GM23338 (cell line): ENCODE measurements around the gene DCLK3. TPM values are rescaled to one million over a fixed set of nuclear protein-coding genes. Genes with fewer than 3 reads are reported as not detected.

ENCODE experiments used
- ATAC-seq: fragments of 200-7000 bp; cut with Tn5 transposase; 3 replicates; pipeline ENCODE4 v1.9.1; 2020
- DNase-seq: peaks from one replicate; pipeline ENCODE4 v3.0.0-alpha.2; 2015; ENCODE audit warnings: low spot score
- H2AFZ ChIP-seq: fragments of 200-600 bp; sonication (generic); 2 replicates; pipeline ENCODE4 v1.8.0; 2016; ENCODE audit warnings: antibody characterized with exemption, mild to moderate bottlenecking, moderate library complexity
- H3F3A ChIP-seq: fragments of 200-600 bp; sonication (generic); replicated peaks from 2 replicates; pipeline ENCODE4 v1.8.0; 2017; ENCODE audit warnings: antibody characterized with exemption, mixed run types, low read depth
- H3K27ac ChIP-seq: fragments of 200-600 bp; sonication (generic); 2 replicates; pipeline ENCODE4 v1.6.1; 2016; ENCODE audit warnings: low read depth
- H3K27me3 ChIP-seq: fragments of 200-600 bp; sonication (generic); 2 replicates; pipeline ENCODE4 v1.8.0; 2016; ENCODE audit warnings: mild to moderate bottlenecking, mixed run types, moderate library complexity; ENCODE audit not compliant: insufficient read depth
- H3K36me3 ChIP-seq: fragments of 200-600 bp; sonication (generic); 2 replicates; pipeline ENCODE4 v1.8.0; 2016; ENCODE audit warnings: mild to moderate bottlenecking; ENCODE audit not compliant: insufficient read depth
- H3K4me1 ChIP-seq: fragments of 200-600 bp; sonication (generic); 2 replicates; pipeline ENCODE4 v1.8.0; 2016; ENCODE audit warnings: mild to moderate bottlenecking, moderate library complexity; ENCODE audit not compliant: insufficient read depth
- H3K4me2 ChIP-seq: fragments of 200-600 bp; sonication (generic); 2 replicates; pipeline ENCODE4 v1.7.1; 2017; ENCODE audit warnings: mixed run types
- H3K4me3 ChIP-seq: fragments of 200-600 bp; sonication (generic); 2 replicates; pipeline ENCODE4 v1.6.1; 2016; ENCODE audit warnings: mixed run types
- H3K79me2 ChIP-seq: fragments of 200-600 bp; sonication (generic); replicated peaks from 2 replicates; pipeline ENCODE4 v1.8.0; 2017; ENCODE audit warnings: mild to moderate bottlenecking; ENCODE audit not compliant: insufficient read depth
- H3K9me2 ChIP-seq: fragments of 200-600 bp; sonication (generic); 2 replicates; pipeline ENCODE4 v1.8.0; 2017; ENCODE audit not compliant: insufficient read depth
- H4K20me1 ChIP-seq: fragments of 200-600 bp; sonication (generic); replicated peaks from 2 replicates; pipeline ENCODE4 v1.8.0; 2017; ENCODE audit warnings: mild to moderate bottlenecking; ENCODE audit not compliant: insufficient read depth
- H3K27ac Mint-ChIP-seq: 2 replicates; pipeline ENCODE4 v1.8.0; 2020; ENCODE audit warnings: inconsistent platforms, mild to moderate bottlenecking, moderate library complexity, mixed read lengths
- H3K27me3 Mint-ChIP-seq: 3 replicates; pipeline ENCODE4 v1.8.0; 2022; ENCODE audit warnings: low read depth, mild to moderate bottlenecking, moderate library complexity, mixed read lengths, inconsistent platforms; ENCODE audit not compliant: insufficient read depth, poor library complexity
- H3K36me3 Mint-ChIP-seq: 3 replicates; pipeline ENCODE4 v1.8.0; 2021; ENCODE audit warnings: low read depth, mild to moderate bottlenecking, inconsistent platforms, moderate library complexity, mixed read lengths
- H3K4me1 Mint-ChIP-seq: 3 replicates; pipeline ENCODE4 v1.8.0; 2020; ENCODE audit warnings: mild to moderate bottlenecking, inconsistent platforms, mixed read lengths
- H3K4me3 Mint-ChIP-seq: 3 replicates; pipeline ENCODE4 v1.8.0; 2021; ENCODE audit warnings: moderate library complexity, mild to moderate bottlenecking, inconsistent platforms, mixed read lengths
- H3K9me3 Mint-ChIP-seq: 3 replicates; pipeline ENCODE4 v1.8.0; 2020; ENCODE audit warnings: moderate library complexity, mild to moderate bottlenecking, inconsistent platforms, mixed read lengths
- CREB1 ChIP-seq: fragments of 250-450 bp; sonication (Bioruptor Pico); IDR thresholded peaks from 2 replicates; pipeline ENCODE4 v1.5.0; 2020; ENCODE audit warnings: low read depth, mild to moderate bottlenecking, moderate library complexity
- EZH2 ChIP-seq: fragments of 200-600 bp; sonication (generic); IDR thresholded peaks from one replicate; pipeline ENCODE4 v1.8.0; 2017; ENCODE audit warnings: antibody characterized with exemption, mild to moderate bottlenecking, low read depth; ENCODE audit not compliant: unreplicated experiment
- EZH2phosphoT487 ChIP-seq: fragments of 200-600 bp; sonication (generic); IDR thresholded peaks from one replicate; pipeline ENCODE4 v1.8.1; 2018; ENCODE audit warnings: antibody characterized with exemption; ENCODE audit not compliant: unreplicated experiment
- JUNB ChIP-seq: IDR thresholded peaks from one replicate; pipeline ENCODE4 v1.6.1; 2016; ENCODE audit warnings: antibody characterized with exemption; ENCODE audit not compliant: unreplicated experiment
- NANOG ChIP-seq: IDR thresholded peaks from 2 replicates; pipeline ENCODE4 v1.6.1; 2016; ENCODE audit warnings: antibody characterized with exemption, borderline replicate concordance
- POLR2AphosphoS5 ChIP-seq: IDR thresholded peaks from 2 replicates; pipeline ENCODE4 v1.6.1; 2016; ENCODE audit warnings: antibody characterized with exemption, low read depth
- STAT1 ChIP-seq: IDR thresholded peaks from one replicate; pipeline ENCODE4 v1.6.1; 2016; ENCODE audit warnings: antibody characterized with exemption; ENCODE audit not compliant: unreplicated experiment
- ZNF114 ChIP-seq: fragments of 250-450 bp; sonication (Bioruptor Pico); IDR thresholded peaks from 2 replicates; pipeline ENCODE4 v1.5.0; 2020; ENCODE audit warnings: mild to moderate bottlenecking, moderate library complexity
- ZNF331 ChIP-seq: fragments of 250-450 bp; sonication (Bioruptor Pico); IDR thresholded peaks from 2 replicates; pipeline ENCODE4 v1.5.0; 2020; ENCODE audit warnings: low read depth, mild to moderate bottlenecking, moderate library complexity
- polyA plus RNA-seq: library from polyadenylated mRNA; unstranded; fragments of >200 nt; fragmentation: Nextera tagmentation; extraction: Ambion mirVana; gene quantifications from 2 replicates; pipeline ENCODE4 v1.2.1, GENCODE V29; 2016
- total RNA-seq: library from RNA; depleted of rRNA; stranded (reverse); fragments of >200 nt; shearing (Covaris generic); gene quantifications from 2 replicates; pipeline ENCODE4 v1.2.3, GENCODE V29; 2014
- TF ChIP-seq, protein P1 (sequence below): fragments of 250-450 bp; sonication (Bioruptor Pico); IDR thresholded peaks from 2 replicates; pipeline ENCODE4 v1.5.0; 2020; ENCODE audit warnings: mild to moderate bottlenecking, moderate library complexity
- TF ChIP-seq, protein P2 (sequence below): IDR thresholded peaks from one replicate; pipeline ENCODE4 v1.6.1; 2018; ENCODE audit warnings: antibody characterized with exemption; ENCODE audit not compliant: unreplicated experiment
- TF ChIP-seq, protein P3 (sequence below), 2 experiments: fragments of 200-600 bp in 1 of 2; sonication (generic) in 1 of 2; conservative IDR thresholded peaks; 2 replicates each; pipeline versions ENCODE4 v1.5.1 to v1.6.1; 2016 to 2017; ENCODE audit warnings: antibody characterized with exemption in 2 of 2, low read depth in 2 of 2, mild to moderate bottlenecking in 2 of 2, moderate library complexity in 1 of 2
- TF ChIP-seq, protein P4 (sequence below): IDR thresholded peaks from 2 replicates; pipeline ENCODE4 v1.6.1; 2016; ENCODE audit warnings: antibody characterized with exemption

The DCLK3 gene
- total and polyA plus RNA-seq, 2 experiments from 2014 or later, result 0.40 to 0.66 TPM

DNA sequence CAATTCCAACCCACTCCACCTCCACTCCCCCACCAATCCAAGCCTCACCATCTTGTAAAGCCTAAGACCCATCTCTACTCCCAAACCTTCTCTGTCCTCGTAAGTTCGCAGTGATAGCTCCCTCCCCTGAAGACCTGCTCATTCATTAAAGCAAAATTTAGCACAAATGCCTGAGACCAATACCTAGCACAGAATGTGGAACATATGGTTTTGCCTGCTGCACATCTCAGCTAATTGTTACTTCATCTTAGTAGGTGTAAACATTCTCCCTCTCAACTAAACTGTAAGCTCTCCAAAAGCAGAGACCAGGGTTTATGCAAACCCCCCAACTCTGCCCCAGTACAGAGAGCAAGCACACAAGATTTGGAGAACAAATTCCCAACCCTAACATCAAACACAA is 20.5 kb downstream of the DCLK3 start:
- DNase-seq (no peak), ATAC-seq (no peak)
- H3K9me2 ChIP-seq, result no peaks in the 10 kb centered on the region
- H3K4me3 ChIP-seq, result no peak overlapping the region
- no peaks in the 10 kb centered on the region for H3F3A ChIP-seq
- no peaks in the 10 kb centered on the region; the same call in 2 of the 3 replicates for H3K36me3 Mint-ChIP-seq
- H3K27me3 Mint-ChIP-seq, result peaks cover 2% of the 10 kb centered on the region
- TF ChIP-seq EZH2 (no peak), STAT1 (no peak), ZNF114 (no peak), NANOG (no peak), JUNB (no peak), ZNF331 (no peak), POLR2AphosphoS5 (no peak), EZH2phosphoT487 (no peak), CREB1 (CRISPR knock-in tag) (no peak)
- TF ChIP-seq, protein P1, sequence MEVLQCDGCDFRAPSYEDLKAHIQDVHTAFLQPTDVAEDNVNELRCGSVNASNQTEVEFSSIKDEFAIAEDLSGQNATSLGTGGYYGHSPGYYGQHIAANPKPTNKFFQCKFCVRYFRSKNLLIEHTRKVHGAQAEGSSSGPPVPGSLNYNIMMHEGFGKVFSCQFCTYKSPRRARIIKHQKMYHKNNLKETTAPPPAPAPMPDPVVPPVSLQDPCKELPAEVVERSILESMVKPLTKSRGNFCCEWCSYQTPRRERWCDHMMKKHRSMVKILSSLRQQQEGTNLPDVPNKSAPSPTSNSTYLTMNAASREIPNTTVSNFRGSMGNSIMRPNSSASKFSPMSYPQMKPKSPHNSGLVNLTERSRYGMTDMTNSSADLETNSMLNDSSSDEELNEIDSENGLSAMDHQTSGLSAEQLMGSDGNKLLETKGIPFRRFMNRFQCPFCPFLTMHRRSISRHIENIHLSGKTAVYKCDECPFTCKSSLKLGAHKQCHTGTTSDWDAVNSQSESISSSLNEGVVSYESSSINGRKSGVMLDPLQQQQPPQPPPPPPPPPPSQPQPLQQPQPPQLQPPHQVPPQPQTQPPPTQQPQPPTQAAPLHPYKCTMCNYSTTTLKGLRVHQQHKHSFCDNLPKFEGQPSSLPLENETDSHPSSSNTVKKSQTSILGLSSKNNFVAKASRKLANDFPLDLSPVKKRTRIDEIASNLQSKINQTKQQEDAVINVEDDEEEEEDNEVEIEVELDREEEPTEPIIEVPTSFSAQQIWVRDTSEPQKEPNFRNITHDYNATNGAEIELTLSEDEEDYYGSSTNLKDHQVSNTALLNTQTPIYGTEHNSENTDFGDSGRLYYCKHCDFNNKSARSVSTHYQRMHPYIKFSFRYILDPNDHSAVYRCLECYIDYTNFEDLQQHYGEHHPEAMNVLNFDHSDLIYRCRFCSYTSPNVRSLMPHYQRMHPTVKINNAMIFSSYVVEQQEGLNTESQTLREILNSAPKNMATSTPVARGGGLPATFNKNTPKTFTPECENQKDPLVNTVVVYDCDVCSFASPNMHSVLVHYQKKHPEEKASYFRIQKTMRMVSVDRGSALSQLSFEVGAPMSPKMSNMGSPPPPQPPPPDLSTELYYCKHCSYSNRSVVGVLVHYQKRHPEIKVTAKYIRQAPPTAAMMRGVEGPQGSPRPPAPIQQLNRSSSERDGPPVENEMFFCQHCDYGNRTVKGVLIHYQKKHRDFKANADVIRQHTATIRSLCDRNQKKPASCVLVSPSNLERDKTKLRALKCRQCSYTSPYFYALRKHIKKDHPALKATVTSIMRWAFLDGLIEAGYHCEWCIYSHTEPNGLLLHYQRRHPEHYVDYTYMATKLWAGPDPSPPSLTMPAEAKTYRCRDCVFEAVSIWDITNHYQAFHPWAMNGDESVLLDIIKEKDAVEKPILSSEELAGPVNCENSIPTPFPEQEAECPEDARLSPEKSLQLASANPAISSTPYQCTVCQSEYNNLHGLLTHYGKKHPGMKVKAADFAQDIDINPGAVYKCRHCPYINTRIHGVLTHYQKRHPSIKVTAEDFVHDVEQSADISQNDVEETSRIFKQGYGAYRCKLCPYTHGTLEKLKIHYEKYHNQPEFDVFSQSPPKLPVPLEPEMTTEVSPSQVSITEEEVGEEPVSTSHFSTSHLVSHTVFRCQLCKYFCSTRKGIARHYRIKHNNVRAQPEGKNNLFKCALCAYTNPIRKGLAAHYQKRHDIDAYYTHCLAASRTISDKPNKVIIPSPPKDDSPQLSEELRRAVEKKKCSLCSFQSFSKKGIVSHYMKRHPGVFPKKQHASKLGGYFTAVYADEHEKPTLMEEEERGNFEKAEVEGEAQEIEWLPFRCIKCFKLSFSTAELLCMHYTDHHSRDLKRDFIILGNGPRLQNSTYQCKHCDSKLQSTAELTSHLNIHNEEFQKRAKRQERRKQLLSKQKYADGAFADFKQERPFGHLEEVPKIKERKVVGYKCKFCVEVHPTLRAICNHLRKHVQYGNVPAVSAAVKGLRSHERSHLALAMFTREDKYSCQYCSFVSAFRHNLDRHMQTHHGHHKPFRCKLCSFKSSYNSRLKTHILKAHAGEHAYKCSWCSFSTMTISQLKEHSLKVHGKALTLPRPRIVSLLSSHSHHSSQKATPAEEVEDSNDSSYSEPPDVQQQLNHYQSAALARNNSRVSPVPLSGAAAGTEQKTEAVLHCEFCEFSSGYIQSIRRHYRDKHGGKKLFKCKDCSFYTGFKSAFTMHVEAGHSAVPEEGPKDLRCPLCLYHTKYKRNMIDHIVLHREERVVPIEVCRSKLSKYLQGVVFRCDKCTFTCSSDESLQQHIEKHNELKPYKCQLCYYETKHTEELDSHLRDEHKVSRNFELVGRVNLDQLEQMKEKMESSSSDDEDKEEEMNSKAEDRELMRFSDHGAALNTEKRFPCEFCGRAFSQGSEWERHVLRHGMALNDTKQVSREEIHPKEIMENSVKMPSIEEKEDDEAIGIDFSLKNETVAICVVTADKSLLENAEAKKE (CRISPR knock-in tag), result no peak
- TF ChIP-seq, protein P2, sequence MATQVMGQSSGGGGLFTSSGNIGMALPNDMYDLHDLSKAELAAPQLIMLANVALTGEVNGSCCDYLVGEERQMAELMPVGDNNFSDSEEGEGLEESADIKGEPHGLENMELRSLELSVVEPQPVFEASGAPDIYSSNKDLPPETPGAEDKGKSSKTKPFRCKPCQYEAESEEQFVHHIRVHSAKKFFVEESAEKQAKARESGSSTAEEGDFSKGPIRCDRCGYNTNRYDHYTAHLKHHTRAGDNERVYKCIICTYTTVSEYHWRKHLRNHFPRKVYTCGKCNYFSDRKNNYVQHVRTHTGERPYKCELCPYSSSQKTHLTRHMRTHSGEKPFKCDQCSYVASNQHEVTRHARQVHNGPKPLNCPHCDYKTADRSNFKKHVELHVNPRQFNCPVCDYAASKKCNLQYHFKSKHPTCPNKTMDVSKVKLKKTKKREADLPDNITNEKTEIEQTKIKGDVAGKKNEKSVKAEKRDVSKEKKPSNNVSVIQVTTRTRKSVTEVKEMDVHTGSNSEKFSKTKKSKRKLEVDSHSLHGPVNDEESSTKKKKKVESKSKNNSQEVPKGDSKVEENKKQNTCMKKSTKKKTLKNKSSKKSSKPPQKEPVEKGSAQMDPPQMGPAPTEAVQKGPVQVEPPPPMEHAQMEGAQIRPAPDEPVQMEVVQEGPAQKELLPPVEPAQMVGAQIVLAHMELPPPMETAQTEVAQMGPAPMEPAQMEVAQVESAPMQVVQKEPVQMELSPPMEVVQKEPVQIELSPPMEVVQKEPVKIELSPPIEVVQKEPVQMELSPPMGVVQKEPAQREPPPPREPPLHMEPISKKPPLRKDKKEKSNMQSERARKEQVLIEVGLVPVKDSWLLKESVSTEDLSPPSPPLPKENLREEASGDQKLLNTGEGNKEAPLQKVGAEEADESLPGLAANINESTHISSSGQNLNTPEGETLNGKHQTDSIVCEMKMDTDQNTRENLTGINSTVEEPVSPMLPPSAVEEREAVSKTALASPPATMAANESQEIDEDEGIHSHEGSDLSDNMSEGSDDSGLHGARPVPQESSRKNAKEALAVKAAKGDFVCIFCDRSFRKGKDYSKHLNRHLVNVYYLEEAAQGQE, result no peak
- TF ChIP-seq, protein P3, sequence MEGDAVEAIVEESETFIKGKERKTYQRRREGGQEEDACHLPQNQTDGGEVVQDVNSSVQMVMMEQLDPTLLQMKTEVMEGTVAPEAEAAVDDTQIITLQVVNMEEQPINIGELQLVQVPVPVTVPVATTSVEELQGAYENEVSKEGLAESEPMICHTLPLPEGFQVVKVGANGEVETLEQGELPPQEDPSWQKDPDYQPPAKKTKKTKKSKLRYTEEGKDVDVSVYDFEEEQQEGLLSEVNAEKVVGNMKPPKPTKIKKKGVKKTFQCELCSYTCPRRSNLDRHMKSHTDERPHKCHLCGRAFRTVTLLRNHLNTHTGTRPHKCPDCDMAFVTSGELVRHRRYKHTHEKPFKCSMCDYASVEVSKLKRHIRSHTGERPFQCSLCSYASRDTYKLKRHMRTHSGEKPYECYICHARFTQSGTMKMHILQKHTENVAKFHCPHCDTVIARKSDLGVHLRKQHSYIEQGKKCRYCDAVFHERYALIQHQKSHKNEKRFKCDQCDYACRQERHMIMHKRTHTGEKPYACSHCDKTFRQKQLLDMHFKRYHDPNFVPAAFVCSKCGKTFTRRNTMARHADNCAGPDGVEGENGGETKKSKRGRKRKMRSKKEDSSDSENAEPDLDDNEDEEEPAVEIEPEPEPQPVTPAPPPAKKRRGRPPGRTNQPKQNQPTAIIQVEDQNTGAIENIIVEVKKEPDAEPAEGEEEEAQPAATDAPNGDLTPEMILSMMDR (conservative IDR thresholded peaks at IDR 0.05; ENCODE audit: low read depth in 2 of 2), result no peak
- TF ChIP-seq, protein P4, sequence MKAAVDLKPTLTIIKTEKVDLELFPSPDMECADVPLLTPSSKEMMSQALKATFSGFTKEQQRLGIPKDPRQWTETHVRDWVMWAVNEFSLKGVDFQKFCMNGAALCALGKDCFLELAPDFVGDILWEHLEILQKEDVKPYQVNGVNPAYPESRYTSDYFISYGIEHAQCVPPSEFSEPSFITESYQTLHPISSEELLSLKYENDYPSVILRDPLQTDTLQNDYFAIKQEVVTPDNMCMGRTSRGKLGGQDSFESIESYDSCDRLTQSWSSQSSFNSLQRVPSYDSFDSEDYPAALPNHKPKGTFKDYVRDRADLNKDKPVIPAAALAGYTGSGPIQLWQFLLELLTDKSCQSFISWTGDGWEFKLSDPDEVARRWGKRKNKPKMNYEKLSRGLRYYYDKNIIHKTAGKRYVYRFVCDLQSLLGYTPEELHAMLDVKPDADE, result no peak
- H3K27ac ChIP-seq, result no peak overlapping the region
- H3K27me3 ChIP-seq, result no peaks in the 10 kb centered on the region
- H3K9me3 Mint-ChIP-seq, result no peaks in the 10 kb centered on the region
- H2AFZ ChIP-seq, result peak overlapping the region; percentile 73
- no peak overlapping the region for H3K4me3 Mint-ChIP-seq
- H4K20me1 ChIP-seq, result no peaks in the 10 kb centered on the region
- H3K79me2 ChIP-seq, result no peaks in the 10 kb centered on the region
- no peaks in the 10 kb centered on the region for H3K4me1 ChIP-seq
- no peaks in the 10 kb centered on the region for H3K36me3 ChIP-seq
- no peak overlapping the region for H3K4me2 ChIP-seq
- H3K27ac Mint-ChIP-seq, result no peak overlapping the region
- H3K4me1 Mint-ChIP-seq, result peaks cover 2% of the 10 kb centered on the region; the same call in 2 of the 3 replicates
